Liver (tissue), 9 donors: ENCODE measurements around the gene OTUD5. TPM values are rescaled to one million over a fixed set of nuclear protein-coding genes. Genes with fewer than 3 reads are reported as not detected.
"Not testable (repeated sequence)": the region's sequence is repeated elsewhere in the genome, so short reads cannot be mapped to it uniquely, and the experiment has no call there.

Experiments
- DNase-seq: peaks from one replicate; pipeline ENCODE4 v3.0.0-alpha.2; 2017; ENCODE audit warnings: low spot score
- H3K27ac ChIP-seq, 2 donors: one replicate each; pipeline ENCODE4 v1.7.0; 2013; ENCODE audit warnings: inconsistent platforms in 2 of 2, low read length in 2 of 2, control low read depth in 1 of 2, low read depth in 1 of 2, mild to moderate bottlenecking in 1 of 2
- H3K27me3 ChIP-seq, 4 donors: one replicate each; pipeline versions ENCODE4 v1.6.1 to v1.7.0; 2013; ENCODE audit warnings: low read length in 3 of 4, inconsistent platforms in 1 of 4, mild to moderate bottlenecking in 1 of 4, moderate library complexity in 1 of 4; ENCODE audit not compliant: control insufficient read depth in 4 of 4, insufficient read depth in 4 of 4
- H3K36me3 ChIP-seq, 4 donors: one replicate each; pipeline versions ENCODE4 v1.6.1 to v1.7.0; 2013; ENCODE audit warnings: low read length in 3 of 4, mild to moderate bottlenecking in 3 of 4, low read depth in 1 of 4, moderate library complexity in 1 of 4; ENCODE audit not compliant: control insufficient read depth in 4 of 4, insufficient read depth in 3 of 4
- H3K4me1 ChIP-seq, 4 donors: one replicate each; pipeline versions ENCODE4 v1.6.1 to v1.7.0; 2013; ENCODE audit warnings: low read length in 3 of 4, mild to moderate bottlenecking in 3 of 4, moderate library complexity in 1 of 4; ENCODE audit not compliant: control insufficient read depth in 4 of 4, insufficient read depth in 4 of 4
- H3K4me3 ChIP-seq, 3 donors: one replicate each; pipeline versions ENCODE4 v1.6.1 to v1.7.0; 2013; ENCODE audit warnings: low read length in 3 of 3, control low read depth in 1 of 3, low read depth in 1 of 3, mild to moderate bottlenecking in 1 of 3
- H3K9ac ChIP-seq, 2 donors: one replicate each; pipeline ENCODE4 v1.7.0; 2013; ENCODE audit warnings: low read length in 2 of 2, mild to moderate bottlenecking in 2 of 2, moderate library complexity in 2 of 2, control low read depth in 1 of 2, low read depth in 1 of 2
- H3K9me3 ChIP-seq, 4 donors: one replicate each; pipeline versions ENCODE4 v1.6.1 to v1.7.0; 2013; ENCODE audit warnings: low read length in 3 of 4; ENCODE audit not compliant: control insufficient read depth in 4 of 4
- CTCF ChIP-seq: fragments of 150-350 bp; IDR thresholded peaks from 2 replicates; pipeline ENCODE4 v1.5.1; 2017; ENCODE audit warnings: improper control_type of control experiment, low read depth, low read length; ENCODE audit not compliant: missing input control
- EGR1 ChIP-seq, 2 donors: IDR thresholded peaks; 2 replicates each; pipeline ENCODE4 v1.6.1; 2016 to 2018; ENCODE audit warnings: antibody characterized with exemption in 2 of 2, low read depth in 2 of 2
- FOXA2 ChIP-seq: IDR thresholded peaks from 2 replicates; pipeline ENCODE4 v1.6.1; 2016; ENCODE audit warnings: antibody characterized with exemption
- GABPA ChIP-seq, 2 donors: IDR thresholded peaks in 1 of 2; conservative IDR thresholded peaks in 1 of 2; 2 replicates each; pipeline ENCODE4 v1.6.1; 2016; ENCODE audit warnings: antibody characterized with exemption in 2 of 2, mild to moderate bottlenecking in 1 of 2, moderate library complexity in 1 of 2
- HNF4A ChIP-seq, 2 donors: conservative IDR thresholded peaks; 2 replicates each; pipeline ENCODE4 v1.6.1; 2016; ENCODE audit warnings: antibody characterized with exemption in 2 of 2, mild to moderate bottlenecking in 2 of 2
- HNF4G ChIP-seq: IDR thresholded peaks from 2 replicates; pipeline ENCODE4 v1.6.1; 2016; ENCODE audit warnings: antibody characterized with exemption
- JUND ChIP-seq, 2 donors: IDR thresholded peaks; 2 replicates each; pipeline ENCODE4 v1.6.1; 2016; ENCODE audit warnings: antibody characterized with exemption in 2 of 2
- MAX ChIP-seq: IDR thresholded peaks from 2 replicates; pipeline ENCODE4 v1.6.1; 2016; ENCODE audit warnings: antibody characterized with exemption
- NR2F2 ChIP-seq: IDR thresholded peaks from 2 replicates; pipeline ENCODE4 v1.6.1; 2016; ENCODE audit warnings: antibody characterized with exemption
- RAD21 ChIP-seq, 2 donors: IDR thresholded peaks; 2 replicates each; pipeline ENCODE4 v1.6.1; 2016; ENCODE audit warnings: antibody characterized with exemption in 2 of 2, mild to moderate bottlenecking in 2 of 2
- REST ChIP-seq: IDR thresholded peaks from 2 replicates; pipeline ENCODE4 v1.6.1; 2016; ENCODE audit warnings: antibody characterized with exemption, mild to moderate bottlenecking
- RXRA ChIP-seq, 2 donors: IDR thresholded peaks; 2 replicates each; pipeline ENCODE4 v1.6.1; 2017 to 2018; ENCODE audit warnings: antibody characterized with exemption in 2 of 2, mild to moderate bottlenecking in 1 of 2
- SP1 ChIP-seq: IDR thresholded peaks from 2 replicates; pipeline ENCODE4 v1.6.1; 2018; ENCODE audit warnings: antibody characterized with exemption, mild to moderate bottlenecking
- TAF1 ChIP-seq: conservative IDR thresholded peaks from 2 replicates; pipeline ENCODE4 v1.6.1; 2016; ENCODE audit warnings: antibody characterized with exemption, mild to moderate bottlenecking
- YY1 ChIP-seq: IDR thresholded peaks from 2 replicates; pipeline ENCODE4 v1.6.1; 2016; ENCODE audit warnings: antibody characterized with exemption, mild to moderate bottlenecking
- ZBTB33 ChIP-seq: IDR thresholded peaks from 2 replicates; pipeline ENCODE4 v1.6.1; 2016; ENCODE audit warnings: antibody characterized with exemption
- WGBS: extraction: QIAGEN DNeasy Blood & Tissue Kit; methylation state at CpG from one replicate; pipeline ENCODE4 v1.1.7; 2013; 5-methylcytosine and 5-hydroxymethylcytosine counted together
- polyA plus RNA-seq, 2 donors: library from polyadenylated mRNA; stranded (reverse) in 1 of 2; unstranded in 1 of 2; fragments of 200-250 nt in 1 of 2; fragments of >200 nt in 1 of 2; fragmentation: Nextera tagmentation in 1 of 2; extraction: Ambion mirVana in 1 of 2; gene quantifications; one replicate each; pipeline versions ENCODE4 v1.2.1 to v1.2.3, GENCODE V29; 2013 to 2015
- total RNA-seq, 2 donors: library from RNA; depleted of rRNA; stranded (reverse); fragments of >200 nt; gene quantifications; one replicate each; pipeline ENCODE4 v1.2.3, GENCODE V29; 2014
- donor health status: healthy.
- donor health status: healthy.
- donor health status: healthy.
- donor health status: healthy.
- donor health status: healthy.

The OTUD5 gene
- total and polyA plus RNA-seq, 4 donors, result 9.3 to 29.3 (median 17.9) TPM

- Histone ChIP-seq H3K27ac (peak overlapping the region in 1 of 2 donors; percentile 54), H3K27me3 (no peaks in the 10 kb centered on the region)
Measured at GRCh38 chrX:48890934-48891401, 66.4 kb downstream of the OTUD5 start.

GRCh38 chrX:48890296-48890925, 67.0 kb downstream of the OTUD5 start:
- H3K4me1 ChIP-seq, result peaks cover 0 to 9% (median 6%) of the 10 kb centered on the region in 4 donors
- H3K36me3 ChIP-seq, result peaks cover 0 to 3% (median 0%) of the 10 kb centered on the region in 4 donors
- H3K27me3 ChIP-seq, result no peaks in the 10 kb centered on the region
- WGBS, result 56% methylated on average over 15 of the region's 15 CpGs
- H3K9ac ChIP-seq, result no peak overlapping the region
- peak overlapping the region in 1 of 3 donors; percentile 71 for H3K4me3 ChIP-seq
- no peak for DNase-seq
- TF ChIP-seq FOXA2, result no peak
- no peak for TF ChIP-seq CTCF
- TF ChIP-seq HNF4G, result no peak
- TF ChIP-seq HNF4A (conservative IDR thresholded peaks at IDR 0.05), result no peak
- no peak for TF ChIP-seq ZBTB33
- no peak for TF ChIP-seq REST
- TF ChIP-seq TAF1, result no peak
- no peak for TF ChIP-seq MAX
- TF ChIP-seq SP1, result no peak
- no peak for TF ChIP-seq NR2F2
- TF ChIP-seq RAD21 (IDR thresholded peaks at IDR 0.05), result no peak
- no peak for TF ChIP-seq JUND (IDR thresholded peaks at IDR 0.05)
- no peak for TF ChIP-seq YY1
- TF ChIP-seq GABPA (IDR thresholded peaks at IDR 0.05 in 1 of 2, conservative IDR thresholded peaks at IDR 0.05 in 1 of 2), result no peak
- no peak for TF ChIP-seq RXRA (IDR thresholded peaks at IDR 0.05)
- H3K9me3 ChIP-seq, result no peaks in the 10 kb centered on the region
- no peak overlapping the region for H3K27ac ChIP-seq

More at GRCh38 chrX:48890934-48891401, 66.4 kb downstream of the OTUD5 start:
- 1% methylated on average over 35 of the region's 35 CpGs for WGBS
- Histone ChIP-seq H3K36me3 (peaks cover 0 to 3% (median 0%) of the 10 kb centered on the region in 4 donors), H3K4me3 (peak overlapping the region in 2 of 3 donors; percentile 53 to 71), H3K4me1 (peaks cover 0 to 9% (median 6%) of the 10 kb centered on the region in 4 donors), H3K9me3 (no peaks in the 10 kb centered on the region), H3K9ac (no peak overlapping the region)
- TF ChIP-seq HNF4A (conservative IDR thresholded peaks at IDR 0.05) (no peak), SP1 (no peak), EGR1 (IDR thresholded peaks at IDR 0.05; ENCODE audit: low read depth in 2 of 2) (no peak), TAF1 (no peak)
- DNase-seq, result no peak

GRCh38 chrX:48886586-48886985, 70.8 kb downstream of the OTUD5 start:
- H3K27ac ChIP-seq, H3K4me1 ChIP-seq, H3K9me3 ChIP-seq, H3K9ac ChIP-seq, H3K36me3 ChIP-seq, H3K27me3 ChIP-seq, DNase-seq, H3K4me3 ChIP-seq: not testable (repeated sequence)
- 89% methylated on average over 5 of the region's 5 CpGs for WGBS
